OCI-M2 (cell line): Measurements from ENCODE around the gene TMEM171.

Source experiments
- DNase-seq: peaks from one replicate; lab custom pipeline; 2025; ENCODE audit not compliant: unreplicated experiment; lab: John Stamatoyannopoulos, UW

TMEM171 gene

GRCh38 chr5:73120222-73121118 is at the start of gene TMEM171:
Gene TMEM171, plus strand, starts transcription at chr5:73120575. Its CDS starts 2,799 bp downstream, at chr5:73123374.
- no peak for DNase-seq

- DNase-seq: no peak
Observed at GRCh38 chr5:73081093-73081492, 39.3 kb upstream of the TMEM171 start.

GRCh38 chr5:73088026-73088425 is 32.3 kb upstream of the TMEM171 start:
- DNase-seq: no peak

- DNase-seq: no peak
Observed at GRCh38 chr5:73093943-73094342, 26.4 kb upstream of the TMEM171 start.

- DNase-seq: no peak
Observed at GRCh38 chr5:73094415-73094814, 26.0 kb upstream of the TMEM171 start.

- no peak for DNase-seq
Observed at GRCh38 chr5:73095564-73096238, 24.7 kb upstream of the TMEM171 start.

- DNase-seq: no peak
Observed at GRCh38 chr5:73096239-73096575, 24.2 kb upstream of the TMEM171 start.

GRCh38 chr5:73097740-73098139 is 22.6 kb upstream of the TMEM171 start:
- DNase-seq: no peak

GRCh38 chr5:73100109-73100508 is 20.3 kb upstream of the TMEM171 start:
- DNase-seq: no peak

GRCh38 chr5:73103870-73104299 is 16.5 kb upstream of the TMEM171 start:
- DNase-seq: no peak

- DNase-seq: no peak
Observed at GRCh38 chr5:73104326-73104725, 16.0 kb upstream of the TMEM171 start.

- DNase-seq: no peak
Observed at GRCh38 chr5:73106335-73106734, 14.0 kb upstream of the TMEM171 start.

- no peak for DNase-seq
Observed at GRCh38 chr5:73110190-73110589, 10.2 kb upstream of the TMEM171 start.

- no peak for DNase-seq
Observed at GRCh38 chr5:73111536-73111935, 8.8 kb upstream of the TMEM171 start.

- no peak for DNase-seq
Observed at GRCh38 chr5:73112359-73112758, 8.0 kb upstream of the TMEM171 start.

- no peak for DNase-seq
Observed at GRCh38 chr5:73114044-73114688, 6.2 kb upstream of the TMEM171 start.

GRCh38 chr5:73115399-73116051 is 4.8 kb upstream of the TMEM171 start:
- DNase-seq: no peak

GRCh38 chr5:73116506-73116905 is 3.9 kb upstream of the TMEM171 start:
- no peak for DNase-seq

GRCh38 chr5:73117088-73117740 is 3.2 kb upstream of the TMEM171 start:
- DNase-seq: no peak

- no peak for DNase-seq
Observed at GRCh38 chr5:73118391-73118973, 1.9 kb upstream of the TMEM171 start.
